Subcutaneous abdominal adipose tissue (tissue), 5 donors: ENCODE results near the gene RPL21.
"Not testable (repeated sequence)": the region's sequence is repeated elsewhere in the genome, so short reads cannot be mapped to it uniquely, and the experiment has no call there.

Experiments used
- H3K27ac ChIP-seq: one replicate; pipeline ENCODE4 v1.7.0; 2013; ENCODE audit warnings: low read depth, mild to moderate bottlenecking, inconsistent platforms, low read length, moderate library complexity
- H3K27me3 ChIP-seq, 5 donors: one replicate each; pipeline ENCODE4 v1.7.0; 2013; ENCODE audit warnings: low read length in 5 of 5, inconsistent platforms in 1 of 5; ENCODE audit not compliant: control insufficient read depth in 5 of 5, insufficient read depth in 4 of 5
- H3K36me3 ChIP-seq, 5 donors: one replicate each; pipeline ENCODE4 v1.7.0; 2013; ENCODE audit warnings: low read length in 5 of 5; ENCODE audit not compliant: control insufficient read depth in 5 of 5, insufficient read depth in 5 of 5
- H3K4me1 ChIP-seq, 5 donors: one replicate each; pipeline ENCODE4 v1.7.0; 2013; ENCODE audit warnings: low read length in 5 of 5, mild to moderate bottlenecking in 3 of 5, moderate library complexity in 1 of 5; ENCODE audit not compliant: control insufficient read depth in 5 of 5, insufficient read depth in 5 of 5
- H3K4me3 ChIP-seq, 5 donors: one replicate each; pipeline ENCODE4 v1.7.0; 2013; ENCODE audit warnings: low read length in 5 of 5, low read depth in 1 of 5
- H3K9ac ChIP-seq, 5 donors: one replicate each; pipeline ENCODE4 v1.7.0; 2013; ENCODE audit warnings: low read length in 5 of 5, mild to moderate bottlenecking in 4 of 5, moderate library complexity in 3 of 5
- H3K9me3 ChIP-seq, 5 donors: one replicate each; pipeline ENCODE4 v1.7.0; 2013; ENCODE audit warnings: low read length in 5 of 5; ENCODE audit not compliant: control insufficient read depth in 5 of 5
- donor health status: healthy.
- donor health status: healthy.
- donor health status: healthy.
- donor health status: healthy.
- donor health status: healthy.

RPL21 gene

GRCh38 chr13:27251166-27252091 is at the start of gene RPL21:
RPL21 (plus strand) TSS chr13:27251558; CDS start chr13:27253777, 2,219 bp downstream.
- H3K4me1 ChIP-seq: peaks cover 2 to 41% (median 30%) of the 10 kb centered on the region in 5 donors
- no peaks in the 10 kb centered on the region for H3K9me3 ChIP-seq
- H3K36me3 ChIP-seq: peaks cover 9 to 27% (median 17%) of the 10 kb centered on the region in 5 donors
- H3K4me3 ChIP-seq: peak within 1 kb of the TSS; percentile 89 to 99 (median 94)
- peak within 1 kb of the TSS; percentile 99 for H3K27ac ChIP-seq
- H3K27me3 ChIP-seq: no peaks in the 10 kb centered on the region
- peak within 1 kb of the TSS; percentile 96 to 100 (median 98) for H3K9ac ChIP-seq

- Histone ChIP-seq H3K4me3 (no peak overlapping the region), H3K36me3 (no peaks in the 10 kb centered on the region), H3K4me1 (no peaks in the 10 kb centered on the region), H3K9ac (no peak overlapping the region), H3K27ac (no peak overlapping the region), H3K27me3 (no peaks in the 10 kb centered on the region), H3K9me3 (peaks cover 0 to 4% (median 2%) of the 10 kb centered on the region in 5 donors)
These were observed 49.7 kb upstream of the RPL21 start for GRCh38 chr13:27201661-27202060.

DNA sequence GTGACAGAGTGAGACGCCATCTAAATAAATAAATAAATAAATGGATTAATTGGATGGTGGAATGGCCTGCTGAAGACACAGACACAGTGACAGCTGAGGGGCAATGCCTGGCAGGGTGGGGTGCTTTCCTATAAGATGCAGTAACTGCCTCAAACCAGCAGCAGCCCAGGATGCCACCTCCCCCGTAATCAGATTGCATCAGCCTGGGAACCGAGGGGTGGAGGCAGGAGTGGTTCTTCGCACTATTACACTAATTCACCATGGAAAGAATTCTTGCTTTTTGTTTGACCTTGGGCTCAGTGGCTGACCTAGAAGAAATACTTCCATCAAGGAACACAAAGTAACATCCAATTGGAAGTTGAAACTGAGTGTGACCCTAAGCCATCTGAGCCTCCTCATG is 48.2 kb upstream of the RPL21 start:
- Histone ChIP-seq H3K27ac (no peak overlapping the region), H3K4me3 (no peak overlapping the region), H3K27me3 (no peaks in the 10 kb centered on the region), H3K36me3 (no peaks in the 10 kb centered on the region), H3K9me3 (no peaks in the 10 kb centered on the region), H3K4me1 (no peaks in the 10 kb centered on the region), H3K9ac (no peak overlapping the region)

DNA sequence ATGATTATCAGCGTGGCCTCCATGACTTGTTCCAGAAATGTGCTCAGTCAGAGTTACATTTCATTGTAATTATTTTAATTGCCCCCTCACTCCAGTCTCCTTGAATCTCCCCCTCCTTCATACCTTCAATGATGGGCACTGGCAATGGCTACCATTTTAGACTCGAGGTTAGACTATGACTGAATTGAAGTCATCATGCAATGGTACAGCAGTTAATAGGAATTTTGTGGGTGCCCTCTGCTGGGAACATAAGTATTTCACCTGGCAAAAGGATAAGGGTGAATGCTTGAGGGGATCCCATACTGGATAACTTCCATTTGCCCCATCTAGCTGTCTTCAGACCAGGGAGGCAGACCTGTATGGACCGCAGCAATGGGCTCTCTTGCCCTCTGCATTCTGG is 47.5 kb upstream of the RPL21 start:
- Histone ChIP-seq H3K9ac (no peak overlapping the region), H3K4me3 (no peak overlapping the region)

GRCh38 chr13:27208514-27208913 is 42.8 kb upstream of the RPL21 start:
- Histone ChIP-seq H3K27me3 (no peaks in the 10 kb centered on the region), H3K4me3 (no peak overlapping the region), H3K4me1 (no peaks in the 10 kb centered on the region), H3K27ac (no peak overlapping the region), H3K9ac (no peak overlapping the region), H3K36me3 (no peaks in the 10 kb centered on the region), H3K9me3 (peaks cover 0 to 3% (median 2%) of the 10 kb centered on the region in 5 donors)

More for the DNA sequence above, 47.5 kb upstream of the RPL21 start:
- H3K36me3 ChIP-seq: no peaks in the 10 kb centered on the region
- H3K9me3 ChIP-seq: no peaks in the 10 kb centered on the region
- no peak overlapping the region for H3K27ac ChIP-seq
- no peaks in the 10 kb centered on the region for H3K27me3 ChIP-seq
- no peaks in the 10 kb centered on the region for H3K4me1 ChIP-seq

- Histone ChIP-seq H3K36me3 (no peaks in the 10 kb centered on the region), H3K4me3 (no peak overlapping the region), H3K27me3 (no peaks in the 10 kb centered on the region), H3K27ac (no peak overlapping the region), H3K9ac (no peak overlapping the region), H3K4me1 (no peaks in the 10 kb centered on the region), H3K9me3 (peaks cover 0 to 3% (median 2%) of the 10 kb centered on the region in 5 donors)
These were observed 40.1 kb upstream of the RPL21 start for GRCh38 chr13:27211271-27211670.

- H3K4me3 ChIP-seq: no peak overlapping the region
- H3K9me3 ChIP-seq: peaks cover 0 to 3% (median 2%) of the 10 kb centered on the region in 5 donors
- no peak overlapping the region for H3K27ac ChIP-seq
- no peak overlapping the region for H3K9ac ChIP-seq
- no peaks in the 10 kb centered on the region for H3K27me3 ChIP-seq
- no peaks in the 10 kb centered on the region for H3K4me1 ChIP-seq
- no peaks in the 10 kb centered on the region for H3K36me3 ChIP-seq
These were observed 39.5 kb upstream of the RPL21 start for GRCh38 chr13:27211771-27212364.

GRCh38 chr13:27213386-27213785 is 38.0 kb upstream of the RPL21 start:
- not testable (repeated sequence) for H3K36me3 ChIP-seq, H3K27ac ChIP-seq, H3K9ac ChIP-seq, H3K9me3 ChIP-seq, H3K27me3 ChIP-seq, H3K4me3 ChIP-seq, H3K4me1 ChIP-seq

GRCh38 chr13:27217791-27218190 is 33.6 kb upstream of the RPL21 start:
- H3K4me1 ChIP-seq, H3K27ac ChIP-seq, H3K36me3 ChIP-seq, H3K9ac ChIP-seq, H3K27me3 ChIP-seq, H3K9me3 ChIP-seq, H3K4me3 ChIP-seq: not testable (repeated sequence)

DNA sequence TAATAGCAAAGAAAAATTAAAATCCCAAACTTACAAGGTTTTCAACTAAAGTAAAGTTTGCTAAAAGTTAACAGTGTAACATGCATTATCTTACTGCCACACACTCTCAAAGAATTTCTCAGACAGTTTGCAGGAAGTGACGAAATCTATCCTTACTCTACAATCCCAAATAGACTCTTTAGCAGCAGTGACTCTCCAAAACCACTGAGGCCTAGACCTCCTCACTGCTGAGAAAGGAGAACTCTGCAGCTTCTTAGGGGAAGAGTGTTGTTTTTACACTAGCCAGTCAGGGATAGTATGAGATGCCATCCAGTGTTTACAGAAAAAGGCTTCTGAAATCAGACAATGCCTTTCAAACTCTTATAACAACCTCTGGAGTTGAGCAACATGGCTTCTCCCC is 32.5 kb upstream of the RPL21 start:
- not testable (repeated sequence) for H3K4me1 ChIP-seq, H3K36me3 ChIP-seq, H3K27me3 ChIP-seq, H3K4me3 ChIP-seq, H3K27ac ChIP-seq, H3K9ac ChIP-seq, H3K9me3 ChIP-seq
